IPS-18a (cell line): Measurements from ENCODE around the gene EFCAB8.
"Not testable (repeated sequence)": the region's sequence is repeated elsewhere in the genome, so short reads cannot be mapped to it uniquely, and the experiment has no call there.

Source experiments
- H3K27ac ChIP-seq: one replicate; pipeline ENCODE4 v1.5.1; 2013; ENCODE audit warnings: low read length
- H3K27me3 ChIP-seq: one replicate; pipeline ENCODE4 v1.6.1; 2013; ENCODE audit warnings: mild to moderate bottlenecking, low read length; ENCODE audit not compliant: control insufficient read depth, insufficient read depth
- H3K36me3 ChIP-seq: one replicate; pipeline ENCODE4 v1.6.1; 2013; ENCODE audit warnings: low read depth, low read length; ENCODE audit not compliant: control insufficient read depth
- H3K4me1 ChIP-seq: one replicate; pipeline ENCODE4 v1.6.1; 2013; ENCODE audit warnings: low read depth, low read length; ENCODE audit not compliant: control insufficient read depth
- H3K4me3 ChIP-seq: one replicate; pipeline ENCODE4 v1.5.1; 2013; ENCODE audit warnings: low read length
- H3K9ac ChIP-seq: one replicate; pipeline ENCODE4 v1.6.1; 2013; ENCODE audit warnings: mild to moderate bottlenecking, low read length, moderate library complexity
- H3K9me3 ChIP-seq: one replicate; pipeline ENCODE4 v1.6.1; 2013; ENCODE audit warnings: low read depth, low read length; ENCODE audit not compliant: control insufficient read depth

Gene EFCAB8

GRCh38 chr20:32904678-32905077, 46.0 kb downstream of the EFCAB8 start:
- H3K4me3 ChIP-seq, H3K27me3 ChIP-seq, H3K36me3 ChIP-seq, H3K27ac ChIP-seq, H3K9me3 ChIP-seq, H3K4me1 ChIP-seq, H3K9ac ChIP-seq: not testable (repeated sequence)

GRCh38 chr20:32906200-32906599, 47.5 kb downstream of the EFCAB8 start:
- no peaks in the 10 kb centered on the region for H3K9me3 ChIP-seq
- no peak overlapping the region for H3K27ac ChIP-seq
- no peaks in the 10 kb centered on the region for H3K27me3 ChIP-seq
- no peaks in the 10 kb centered on the region for H3K36me3 ChIP-seq
- H3K9ac ChIP-seq: no peak overlapping the region
- H3K4me1 ChIP-seq: no peaks in the 10 kb centered on the region
- H3K4me3 ChIP-seq: no peak overlapping the region

- no peaks in the 10 kb centered on the region for H3K4me1 ChIP-seq
- H3K27me3 ChIP-seq: no peaks in the 10 kb centered on the region
- no peak overlapping the region for H3K4me3 ChIP-seq
- H3K27ac ChIP-seq: no peak overlapping the region
- no peaks in the 10 kb centered on the region for H3K9me3 ChIP-seq
- no peaks in the 10 kb centered on the region for H3K36me3 ChIP-seq
- H3K9ac ChIP-seq: no peak overlapping the region
Measured at GRCh38 chr20:32906871-32907495, 48.3 kb downstream of the EFCAB8 start.

GRCh38 chr20:32907886-32908285, 49.2 kb downstream of the EFCAB8 start:
- H3K27me3 ChIP-seq: no peaks in the 10 kb centered on the region
- H3K27ac ChIP-seq: no peak overlapping the region
- no peak overlapping the region for H3K9ac ChIP-seq

GRCh38 chr20:32908334-32909292, 49.9 kb downstream of the EFCAB8 start:
- no peaks in the 10 kb centered on the region for H3K4me1 ChIP-seq
- no peak overlapping the region for H3K27ac ChIP-seq
- H3K27me3 ChIP-seq: no peaks in the 10 kb centered on the region
- no peaks in the 10 kb centered on the region for H3K9me3 ChIP-seq
- H3K9ac ChIP-seq: no peak overlapping the region
- H3K36me3 ChIP-seq: no peaks in the 10 kb centered on the region
- no peak overlapping the region for H3K4me3 ChIP-seq

More at GRCh38 chr20:32907886-32908285, 49.2 kb downstream of the EFCAB8 start:
- Histone ChIP-seq H3K4me3 (no peak overlapping the region), H3K36me3 (no peaks in the 10 kb centered on the region), H3K4me1 (no peaks in the 10 kb centered on the region), H3K9me3 (no peaks in the 10 kb centered on the region)

GRCh38 chr20:32909451-32909850, 50.7 kb downstream of the EFCAB8 start:
- Histone ChIP-seq H3K9ac (no peak overlapping the region), H3K4me1 (no peaks in the 10 kb centered on the region), H3K27me3 (no peaks in the 10 kb centered on the region), H3K36me3 (no peaks in the 10 kb centered on the region), H3K27ac (no peak overlapping the region), H3K9me3 (no peaks in the 10 kb centered on the region), H3K4me3 (no peak overlapping the region)

- Histone ChIP-seq H3K27me3 (no peaks in the 10 kb centered on the region), H3K9me3 (no peaks in the 10 kb centered on the region), H3K36me3 (no peaks in the 10 kb centered on the region), H3K4me1 (no peaks in the 10 kb centered on the region), H3K9ac (no peak overlapping the region), H3K27ac (no peak overlapping the region), H3K4me3 (no peak overlapping the region)
Measured at GRCh38 chr20:32909896-32910571, 51.3 kb downstream of the EFCAB8 start.

GRCh38 chr20:32911355-32911754, 52.6 kb downstream of the EFCAB8 start:
- Histone ChIP-seq H3K4me1 (no peaks in the 10 kb centered on the region), H3K4me3 (no peak overlapping the region), H3K9ac (no peak overlapping the region), H3K27ac (no peak overlapping the region), H3K9me3 (peaks cover 6% of the 10 kb centered on the region), H3K27me3 (no peaks in the 10 kb centered on the region), H3K36me3 (no peaks in the 10 kb centered on the region)

- Histone ChIP-seq H3K4me3 (no peak overlapping the region), H3K9ac (no peak overlapping the region), H3K27me3 (no peaks in the 10 kb centered on the region), H3K36me3 (no peaks in the 10 kb centered on the region), H3K9me3 (peaks cover 6% of the 10 kb centered on the region), H3K27ac (no peak overlapping the region), H3K4me1 (no peaks in the 10 kb centered on the region)
Measured at GRCh38 chr20:32912688-32913087, 54.0 kb downstream of the EFCAB8 start.

- no peak overlapping the region for H3K4me3 ChIP-seq
- no peak overlapping the region for H3K9ac ChIP-seq
- no peak overlapping the region for H3K27ac ChIP-seq
- no peaks in the 10 kb centered on the region for H3K4me1 ChIP-seq
- H3K36me3 ChIP-seq: no peaks in the 10 kb centered on the region
- H3K9me3 ChIP-seq: peaks cover 6% of the 10 kb centered on the region
- no peaks in the 10 kb centered on the region for H3K27me3 ChIP-seq
Measured at GRCh38 chr20:32914031-32914430, 55.3 kb downstream of the EFCAB8 start.

- H3K4me3 ChIP-seq: no peak overlapping the region
Measured at GRCh38 chr20:32917191-32917950, 58.6 kb downstream of the EFCAB8 start.

More at GRCh38 chr20:32917191-32917950, 58.6 kb downstream of the EFCAB8 start:
- no peaks in the 10 kb centered on the region for H3K36me3 ChIP-seq
- H3K9me3 ChIP-seq: peaks cover 6% of the 10 kb centered on the region
- no peaks in the 10 kb centered on the region for H3K27me3 ChIP-seq
- no peak overlapping the region for H3K9ac ChIP-seq
- no peaks in the 10 kb centered on the region for H3K4me1 ChIP-seq
- no peak overlapping the region for H3K27ac ChIP-seq
